SHP77 (cell line): ENCODE measurements around the gene SETDB2.

ENCODE experiments used
- DNase-seq, 2 experiments: peaks; one replicate each; lab custom pipeline; 2025; lab: John Stamatoyannopoulos, UW

SETDB2 gene

DNA sequence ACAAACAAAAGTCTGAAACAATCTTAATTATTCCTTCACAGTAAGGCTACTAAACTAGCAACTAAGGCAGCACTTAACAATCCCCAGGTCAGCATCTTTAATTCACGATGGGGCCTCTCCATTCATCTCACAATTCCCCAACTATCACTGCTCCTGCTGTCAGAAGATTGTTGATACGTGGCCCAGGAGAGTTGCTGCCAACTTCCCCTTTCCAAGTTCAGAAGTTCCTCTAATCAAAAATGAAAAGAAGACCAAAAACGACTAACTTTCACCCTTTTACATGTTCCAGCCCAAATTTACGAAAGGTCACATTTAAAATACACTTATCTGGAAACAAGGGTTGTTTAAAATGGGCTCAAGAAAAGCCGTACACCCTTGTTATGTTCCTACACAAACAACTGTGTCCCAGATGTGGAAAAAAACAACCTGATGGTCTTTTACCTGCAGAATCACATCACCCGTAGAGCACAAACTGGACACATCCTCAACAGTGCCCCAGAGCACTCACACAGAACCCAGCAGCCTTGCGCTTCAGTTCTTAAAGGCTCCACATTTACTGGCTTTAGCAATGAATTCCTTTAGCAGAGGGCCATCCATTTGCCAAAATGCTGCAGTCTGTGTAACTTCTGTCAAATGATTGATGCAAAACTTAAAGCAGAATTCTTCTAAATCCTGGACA, 89.7 kb downstream of the SETDB2 start:
- no peak for DNase-seq

DNA sequence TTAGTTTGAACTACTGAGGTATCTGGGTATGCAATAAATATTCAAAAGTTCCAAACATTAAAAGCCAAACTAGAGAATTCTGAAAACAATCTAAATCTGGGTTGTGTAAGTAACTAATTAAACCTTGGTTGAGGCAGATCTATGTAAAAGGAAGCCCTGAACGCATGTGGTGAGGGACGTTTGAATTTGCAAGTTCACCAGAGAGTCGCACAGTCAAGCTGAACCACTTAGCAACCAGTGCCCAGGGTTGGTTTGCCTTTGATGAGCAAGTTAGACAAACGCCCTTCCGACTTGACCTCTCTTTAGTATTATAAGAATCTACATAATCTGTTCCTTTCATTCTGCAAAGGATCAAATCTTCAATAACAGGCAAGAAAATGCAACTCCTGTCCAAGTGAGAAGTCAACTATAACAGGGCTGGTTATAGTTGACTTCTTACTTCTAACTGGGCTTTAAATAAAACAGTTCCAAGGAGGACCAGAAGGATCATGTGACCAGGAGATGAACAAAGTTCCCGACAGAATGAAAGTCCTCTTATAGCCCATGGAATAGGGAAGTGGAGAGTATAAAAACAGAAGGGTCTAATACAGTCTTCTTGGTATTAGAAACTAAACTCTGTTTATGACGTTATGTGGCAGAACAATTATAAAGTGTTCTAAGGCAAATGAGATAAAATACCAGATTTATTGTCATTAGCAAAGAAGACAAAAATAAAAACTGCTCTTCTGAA, 92.2 kb downstream of the SETDB2 start:
- no peak for DNase-seq

DNA sequence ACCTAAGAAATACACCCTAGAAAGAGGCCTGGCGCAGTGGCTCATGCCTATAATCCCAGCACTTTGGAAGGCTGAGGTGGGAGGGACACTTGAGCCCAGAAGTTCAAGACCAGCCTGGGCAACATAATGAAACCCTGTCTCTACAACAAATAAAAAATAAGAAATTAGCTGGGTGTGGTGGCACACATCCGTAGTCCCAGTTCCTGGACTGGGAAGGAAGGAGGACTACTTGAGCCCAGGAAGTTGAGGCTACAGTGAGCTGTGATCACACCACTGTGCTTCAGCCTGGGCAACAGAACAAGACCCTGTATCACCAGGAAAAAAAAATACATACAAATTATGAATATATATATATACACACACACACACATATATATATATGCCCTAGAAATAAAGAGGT, 94.3 kb downstream of the SETDB2 start:
- no peak for DNase-seq

- no peak for DNase-seq
Measured at GRCh38 chr13:49539313-49539712, 95.2 kb downstream of the SETDB2 start.

DNA sequence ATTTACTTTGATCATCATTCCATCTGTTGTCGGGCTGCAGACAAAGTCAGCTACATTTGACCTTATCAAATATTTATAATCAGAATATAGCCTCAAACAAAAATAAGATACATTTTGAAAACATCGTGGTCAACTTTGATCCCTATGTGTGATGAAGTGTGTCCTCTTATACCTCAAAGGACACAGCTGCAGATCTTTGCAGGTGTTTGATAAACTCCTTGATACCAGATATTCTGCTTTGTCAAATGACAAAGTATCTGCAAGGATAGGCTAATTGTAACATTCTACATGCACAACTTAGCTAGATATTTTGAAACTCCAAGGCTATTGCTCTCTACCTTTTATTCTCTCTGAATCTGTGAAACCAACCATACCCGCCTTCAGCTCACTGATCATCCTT, 95.7 kb downstream of the SETDB2 start:
- DNase-seq = no peak

- no peak for DNase-seq
Measured at GRCh38 chr13:49540552-49540951, 96.5 kb downstream of the SETDB2 start.

DNA sequence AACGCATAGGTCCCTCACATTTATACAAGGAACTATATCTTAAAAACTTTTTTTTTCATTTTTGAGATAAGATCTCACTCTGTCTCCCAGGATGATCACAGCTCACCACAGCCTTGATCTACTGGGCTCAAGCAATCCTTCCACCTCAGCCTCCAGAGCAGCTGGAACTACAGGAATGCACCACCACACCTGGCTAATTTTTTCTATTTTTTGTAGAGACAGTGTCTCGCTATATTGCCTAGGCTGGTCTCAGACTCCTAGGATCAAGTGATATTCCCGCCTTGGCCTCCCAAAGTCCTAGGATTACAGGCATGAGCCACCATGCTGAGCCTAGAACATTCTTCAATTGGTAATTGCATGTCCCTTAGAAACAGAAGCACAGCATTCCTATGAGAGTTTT, 99.6 kb downstream of the SETDB2 start:
- no peak for DNase-seq
